GM19397 (cell line): ENCODE results near the gene MOB3A.

ENCODE experiments used
- ATAC-seq: cut with Tn5 transposase; IDR thresholded peaks from one replicate; pipeline ENCODE4 v1.9.1; 2021; ENCODE audit warnings: mild to moderate bottlenecking, moderate library complexity; ENCODE audit not compliant: unreplicated experiment

MOB3A gene

DNA sequence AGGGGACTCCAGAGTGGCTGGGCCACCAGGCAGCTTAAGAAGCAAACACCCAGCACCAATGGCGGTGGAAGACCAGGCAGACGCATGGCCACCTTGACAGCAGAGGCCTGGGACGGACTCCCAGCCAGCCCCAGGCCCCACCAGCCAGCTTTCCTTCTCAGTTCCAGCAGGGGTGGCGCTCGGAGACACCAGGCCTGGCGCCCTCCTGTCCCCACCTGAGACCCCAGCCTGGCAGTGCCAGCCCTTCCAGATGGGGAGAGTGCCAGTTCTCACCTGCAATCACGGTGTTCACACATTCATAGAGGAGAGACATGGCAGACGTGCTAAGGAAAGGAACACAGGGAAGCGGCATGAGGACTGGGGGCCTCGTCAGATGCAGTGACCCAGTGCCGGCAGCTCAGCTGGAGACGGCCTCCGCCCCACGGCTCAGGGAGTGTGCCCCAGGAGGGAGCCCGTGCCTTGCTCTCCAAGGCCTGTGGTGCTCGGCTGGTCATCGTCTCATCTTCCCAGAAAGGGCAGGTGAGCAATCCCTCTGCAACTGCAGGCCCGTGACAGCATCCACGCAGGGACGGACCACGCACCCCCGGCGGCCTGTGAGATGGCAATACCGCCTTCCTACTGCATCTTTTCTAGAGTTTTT lies 30.9 kb upstream of the MOB3A start:
- no peak for ATAC-seq

DNA sequence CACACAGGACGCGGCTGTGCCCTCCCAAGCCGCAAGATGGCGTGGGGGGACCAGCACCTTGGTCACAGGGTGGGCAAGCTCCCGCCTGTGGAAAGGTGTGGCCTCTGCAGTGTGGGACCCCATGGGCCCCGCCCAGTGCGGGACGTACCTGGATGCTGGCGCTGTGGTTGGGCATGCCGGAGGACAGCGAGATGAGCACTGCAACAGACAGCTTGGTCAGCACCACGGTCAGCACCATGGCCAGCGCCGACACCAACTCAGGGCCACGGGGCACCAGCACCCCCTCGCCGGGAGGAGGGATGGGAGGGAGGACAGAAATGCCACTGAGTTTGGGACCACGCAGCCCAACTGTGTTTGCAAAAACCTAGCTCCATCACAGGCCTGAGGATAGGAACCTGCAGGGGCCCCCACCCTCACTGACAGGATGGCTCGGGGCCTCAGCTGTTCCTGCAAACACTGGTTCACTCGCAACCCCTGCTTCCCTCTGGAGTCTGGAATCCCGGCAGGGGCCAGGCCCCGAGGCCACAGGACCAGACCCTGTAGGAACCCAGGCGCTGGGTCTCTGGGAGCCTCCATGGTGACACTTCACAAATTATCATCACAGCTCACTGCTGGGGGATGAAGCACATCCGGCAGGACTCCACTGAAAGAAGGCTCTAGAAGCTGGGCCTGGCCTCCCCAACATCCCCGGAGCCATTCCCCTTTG lies 27.7 kb upstream of the MOB3A start:
- ATAC-seq = no peak

DNA sequence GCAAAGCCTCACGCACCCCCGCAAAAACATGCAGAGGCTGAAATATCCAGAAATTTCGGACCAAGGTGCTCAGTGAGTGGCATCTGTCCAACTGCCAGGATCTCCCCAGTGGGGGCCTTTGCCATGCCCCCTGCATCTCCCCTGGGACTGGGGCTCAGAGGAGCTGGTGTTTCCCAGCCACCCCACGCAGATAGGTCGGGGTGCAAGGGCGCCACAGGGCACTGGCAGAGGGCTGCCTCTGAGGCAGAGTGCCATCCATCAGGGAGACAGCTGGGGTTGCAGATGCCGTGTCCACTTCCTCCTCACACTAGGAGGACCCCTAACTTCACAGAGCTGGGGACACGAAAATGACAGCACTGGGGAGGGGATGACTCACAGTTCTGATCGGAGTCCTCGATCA lies 26.9 kb upstream of the MOB3A start:
- ATAC-seq = no peak

DNA sequence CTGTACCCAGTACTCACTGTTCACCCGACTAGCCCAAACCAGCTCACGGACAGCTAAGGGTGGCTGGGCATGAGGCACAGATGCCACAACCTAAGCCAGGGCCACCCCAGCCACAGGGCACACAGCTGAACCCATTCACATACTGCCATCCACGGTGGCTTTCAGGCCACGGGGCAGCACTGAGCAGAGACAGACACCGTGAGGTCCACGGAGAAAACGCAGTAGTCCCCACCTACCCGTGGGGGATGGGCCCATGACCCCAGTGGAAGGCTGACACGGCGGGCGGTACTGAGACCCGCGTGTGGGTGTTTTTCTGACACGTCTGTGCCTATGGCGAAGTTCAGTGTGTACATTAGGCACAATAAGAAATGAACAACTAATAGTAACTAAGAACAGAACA lies 26.1 kb upstream of the MOB3A start:
- ATAC-seq = no peak

DNA sequence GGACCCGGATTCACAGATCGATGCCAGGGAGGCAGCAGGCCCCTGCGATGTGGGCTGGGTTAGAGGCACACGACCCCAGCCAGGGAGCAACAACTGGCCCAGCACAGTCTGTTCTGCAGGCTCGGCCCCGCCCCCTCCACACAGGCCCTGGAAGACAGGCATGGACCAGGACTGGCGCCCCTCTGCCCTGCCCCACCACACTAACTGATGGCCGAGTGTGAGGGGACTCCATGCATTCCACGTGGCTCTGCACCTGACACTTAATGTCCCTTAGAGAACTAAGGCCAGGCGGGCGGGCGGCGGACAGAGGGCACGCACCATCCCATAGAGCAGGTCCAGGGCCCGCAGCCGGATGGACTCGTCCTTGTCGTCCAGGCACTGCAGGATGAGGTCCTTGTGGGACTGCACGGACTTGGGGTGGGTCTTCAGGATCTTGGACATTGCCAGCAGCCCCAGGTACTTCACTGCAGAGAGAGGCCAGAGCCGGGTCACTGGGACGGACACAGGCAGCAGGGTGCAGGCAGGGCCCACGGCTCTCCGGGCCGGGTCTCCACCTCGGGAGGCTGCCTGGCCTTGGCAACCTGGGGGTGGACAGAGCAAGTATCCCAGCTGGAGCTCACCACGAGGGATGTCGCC lies 25.4 kb upstream of the MOB3A start:
- no peak for ATAC-seq

DNA sequence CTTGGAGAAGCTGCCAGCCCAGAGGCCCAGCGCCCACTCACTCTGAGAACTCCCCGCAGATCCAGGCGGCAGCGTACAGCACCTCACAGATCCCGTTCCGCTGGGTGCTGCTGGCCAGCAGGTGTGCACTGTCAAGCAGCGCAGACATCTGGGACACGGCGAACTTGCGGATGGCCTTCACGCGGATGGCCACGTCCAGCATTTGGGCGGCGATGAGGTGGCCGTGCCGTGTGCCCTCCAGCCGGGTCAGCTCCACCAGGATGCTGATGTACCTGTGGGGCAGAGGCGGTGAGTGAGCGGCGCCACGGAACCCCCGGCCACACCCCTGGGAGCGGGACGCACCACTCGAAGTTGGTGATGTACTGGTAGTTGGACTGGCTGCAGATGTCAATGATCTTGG lies 24.7 kb upstream of the MOB3A start:
- ATAC-seq = no peak

DNA sequence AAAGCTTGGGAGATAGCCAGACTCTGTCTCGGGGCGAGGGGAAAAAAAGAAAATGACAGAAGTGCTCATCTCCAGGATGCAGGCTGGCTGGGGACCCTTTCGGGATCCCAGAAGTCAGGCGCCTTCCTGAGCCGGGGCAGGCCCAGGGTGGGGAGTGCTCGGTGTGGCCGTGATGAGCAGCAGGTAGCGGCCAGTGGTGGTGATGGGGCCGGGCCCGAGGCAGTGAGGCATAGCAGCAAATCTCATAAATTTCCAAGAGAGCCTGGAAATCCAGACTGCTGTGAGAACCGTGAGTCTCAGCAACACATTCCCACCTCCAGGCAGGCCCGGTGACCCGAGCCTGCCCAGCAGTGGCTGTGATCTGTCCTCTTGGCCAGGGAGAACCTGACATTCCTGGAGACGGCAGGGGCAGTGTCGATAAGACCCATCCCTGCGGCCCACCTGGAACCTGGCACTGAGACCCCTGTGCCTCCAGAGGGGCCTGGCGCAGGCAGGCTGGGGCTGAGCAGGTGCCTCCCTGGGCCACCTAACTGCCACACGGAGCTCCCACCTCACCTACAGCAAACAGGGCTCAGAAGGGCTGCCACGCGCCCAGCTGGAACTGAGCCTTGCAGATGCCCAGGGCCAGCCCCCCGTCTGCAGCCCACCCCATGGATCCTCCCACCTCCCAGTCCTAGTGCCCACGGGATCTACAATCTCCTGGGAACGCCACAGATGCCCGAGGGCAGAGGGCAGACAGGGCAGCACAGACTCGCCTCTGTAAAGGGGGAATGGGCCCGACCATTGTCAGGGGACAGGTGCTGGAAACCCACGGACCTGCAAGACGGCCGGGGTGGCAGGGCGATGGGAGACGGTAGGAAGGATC lies 24.0 kb upstream of the MOB3A start:
- ATAC-seq = no peak

DNA sequence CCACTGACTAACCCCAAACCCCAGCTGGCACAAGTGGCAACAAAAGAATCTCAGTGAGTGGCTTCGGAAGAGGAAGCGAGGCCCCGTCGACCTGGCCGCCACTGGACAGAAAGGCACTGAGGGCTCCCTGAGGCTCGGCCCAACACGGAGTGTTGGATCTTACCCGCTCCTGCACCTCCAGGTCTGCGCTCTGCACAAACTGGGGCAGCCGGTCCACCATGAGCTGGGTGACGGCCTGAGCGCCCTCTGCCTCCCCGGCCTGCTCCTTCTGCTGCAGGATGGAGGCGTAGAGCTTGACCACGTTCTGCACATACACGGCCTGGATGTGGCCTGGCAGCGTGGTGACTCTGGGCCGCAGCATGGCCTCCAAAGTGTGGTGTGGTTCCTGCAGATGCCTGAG lies 22.3 kb upstream of the MOB3A start:
- no peak for ATAC-seq

DNA sequence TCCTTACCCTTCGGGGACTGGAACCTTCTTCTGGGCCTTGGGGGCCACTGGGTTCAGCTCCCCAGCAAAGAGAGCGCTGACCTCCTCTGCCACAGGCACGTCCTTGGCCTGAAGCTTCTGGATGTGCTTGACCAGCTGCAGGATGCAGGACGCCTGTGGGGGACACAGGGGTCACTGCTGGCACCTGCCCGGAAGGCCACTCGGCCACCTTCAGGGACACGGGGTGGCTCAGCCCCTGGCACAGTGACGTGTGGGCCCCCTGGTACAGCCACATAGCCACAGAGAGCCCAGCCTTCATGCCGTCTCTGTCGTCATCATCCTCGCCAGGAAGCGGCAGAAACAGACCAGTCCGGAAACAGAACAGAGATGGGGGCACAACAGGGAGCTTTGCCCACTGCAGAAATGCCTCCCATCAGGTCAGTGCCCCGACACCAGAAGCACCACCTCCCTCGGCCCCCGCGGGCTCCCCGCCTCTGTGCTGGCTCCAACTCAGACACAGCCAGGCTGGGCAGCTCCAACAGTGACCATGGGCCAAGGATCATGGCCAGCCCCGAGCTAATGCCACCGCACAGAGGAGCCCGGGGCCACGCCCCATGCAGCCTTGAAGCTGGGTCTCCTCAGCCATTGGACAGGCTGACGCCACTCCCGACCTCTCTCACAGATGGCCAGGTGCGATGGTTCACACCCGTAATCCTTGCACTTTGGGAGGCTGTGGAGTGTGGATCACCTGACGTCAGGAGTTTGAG lies 21.3 kb upstream of the MOB3A start:
- no peak for ATAC-seq

DNA sequence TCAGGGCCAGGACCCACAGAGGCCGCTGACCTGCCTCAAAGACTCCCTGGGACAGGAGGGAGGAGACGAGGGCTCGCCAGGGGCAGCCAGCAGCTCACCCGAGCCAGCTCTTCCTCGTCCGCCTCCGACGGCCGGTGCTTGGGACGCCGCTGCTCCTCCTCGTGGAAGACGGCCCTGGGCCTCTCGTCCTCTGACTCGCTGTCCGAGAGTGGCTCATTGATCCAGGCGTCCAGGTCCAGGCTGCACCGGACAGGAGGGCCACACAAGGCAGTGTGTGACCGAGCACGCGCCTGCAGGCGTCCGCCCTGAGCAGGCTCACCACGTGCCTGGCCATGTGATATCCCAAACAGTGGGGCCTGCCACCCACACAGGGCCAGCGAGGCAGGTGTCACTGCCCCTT lies 20.4 kb upstream of the MOB3A start:
- no peak for ATAC-seq

DNA sequence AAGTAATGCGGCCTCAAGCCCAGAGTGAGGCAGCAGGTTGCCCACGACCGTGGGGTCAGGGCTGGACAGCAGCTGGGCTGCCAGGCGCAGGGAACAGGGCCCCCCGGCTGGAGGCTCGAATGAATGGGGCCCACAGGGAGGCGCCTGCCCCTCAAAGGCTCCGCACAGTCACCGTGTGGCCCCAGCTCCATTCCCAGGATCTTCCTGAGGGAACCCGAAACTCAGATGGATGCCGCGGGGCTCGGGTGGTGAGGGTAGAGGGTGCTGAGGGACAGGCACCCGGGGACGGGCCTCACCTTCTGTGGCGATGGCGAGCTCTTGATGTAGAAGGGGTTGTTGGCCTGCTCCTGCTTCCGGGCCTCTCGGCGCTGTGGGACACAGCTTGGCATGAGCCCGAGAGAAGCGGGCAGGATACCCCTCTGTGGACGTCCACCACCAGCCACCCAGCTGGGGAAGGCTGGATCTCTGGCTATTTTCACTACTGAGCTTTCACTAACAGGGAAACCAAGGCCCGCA lies 19.8 kb upstream of the MOB3A start:
- no peak for ATAC-seq

DNA sequence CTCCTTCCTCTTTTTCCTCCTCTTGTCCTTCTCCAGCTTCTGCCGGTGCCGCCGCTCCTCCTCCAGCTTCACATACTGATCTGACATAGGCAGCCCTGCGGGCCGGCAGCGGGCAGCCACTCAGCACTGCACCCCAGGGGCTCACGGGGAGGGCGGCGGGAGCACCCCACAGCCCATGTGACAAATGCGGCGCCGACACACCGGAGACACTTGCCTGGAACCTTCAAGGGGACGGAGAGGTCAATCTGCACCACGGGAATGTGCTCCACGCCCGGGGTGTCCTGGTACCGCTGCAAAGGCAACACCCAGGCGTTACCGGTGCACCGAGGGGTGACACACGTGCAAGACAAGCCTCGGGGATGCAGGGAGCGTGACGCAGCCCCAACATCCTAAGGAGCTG lies 19.2 kb upstream of the MOB3A start:
- ATAC-seq = no peak

DNA sequence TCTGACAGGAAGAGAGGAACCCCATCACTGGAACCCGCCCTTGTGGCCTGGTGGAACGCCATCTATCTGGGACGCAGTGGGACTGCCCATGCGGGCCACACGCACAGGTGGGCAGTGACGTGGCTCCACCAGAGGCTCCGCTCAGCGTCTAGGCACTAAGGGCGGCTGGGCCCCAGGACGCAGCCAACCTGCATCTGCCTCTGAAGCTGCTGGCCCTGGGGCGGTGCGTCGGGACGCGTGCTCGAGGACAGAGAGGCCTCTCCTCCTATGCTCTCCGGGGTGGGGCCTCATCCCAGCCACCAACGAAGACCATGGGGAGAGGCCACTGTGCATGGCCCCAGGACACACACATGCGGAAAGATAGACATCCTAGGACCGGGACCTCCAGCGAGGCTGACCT lies 18.7 kb upstream of the MOB3A start:
- no peak for ATAC-seq

DNA sequence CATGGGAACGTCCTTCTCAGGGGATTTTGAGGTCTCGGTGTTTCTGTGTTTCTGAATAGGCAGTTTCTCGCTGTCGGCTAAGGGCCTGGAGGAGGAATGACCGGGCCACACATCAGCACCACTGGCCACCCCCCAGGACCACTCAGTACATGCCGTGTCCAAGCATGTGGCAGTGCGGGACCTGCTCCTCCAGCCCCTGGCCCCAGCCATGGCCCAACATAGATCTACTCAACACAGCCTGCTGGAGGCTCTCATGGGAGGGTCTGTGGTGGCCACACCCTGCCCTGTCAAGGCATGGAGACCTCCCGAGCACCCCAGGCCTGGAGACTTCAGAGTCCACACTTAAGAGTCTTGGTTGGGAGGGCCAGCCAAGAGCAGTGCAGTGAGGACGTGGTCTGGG lies 18.1 kb upstream of the MOB3A start:
- no peak for ATAC-seq

DNA sequence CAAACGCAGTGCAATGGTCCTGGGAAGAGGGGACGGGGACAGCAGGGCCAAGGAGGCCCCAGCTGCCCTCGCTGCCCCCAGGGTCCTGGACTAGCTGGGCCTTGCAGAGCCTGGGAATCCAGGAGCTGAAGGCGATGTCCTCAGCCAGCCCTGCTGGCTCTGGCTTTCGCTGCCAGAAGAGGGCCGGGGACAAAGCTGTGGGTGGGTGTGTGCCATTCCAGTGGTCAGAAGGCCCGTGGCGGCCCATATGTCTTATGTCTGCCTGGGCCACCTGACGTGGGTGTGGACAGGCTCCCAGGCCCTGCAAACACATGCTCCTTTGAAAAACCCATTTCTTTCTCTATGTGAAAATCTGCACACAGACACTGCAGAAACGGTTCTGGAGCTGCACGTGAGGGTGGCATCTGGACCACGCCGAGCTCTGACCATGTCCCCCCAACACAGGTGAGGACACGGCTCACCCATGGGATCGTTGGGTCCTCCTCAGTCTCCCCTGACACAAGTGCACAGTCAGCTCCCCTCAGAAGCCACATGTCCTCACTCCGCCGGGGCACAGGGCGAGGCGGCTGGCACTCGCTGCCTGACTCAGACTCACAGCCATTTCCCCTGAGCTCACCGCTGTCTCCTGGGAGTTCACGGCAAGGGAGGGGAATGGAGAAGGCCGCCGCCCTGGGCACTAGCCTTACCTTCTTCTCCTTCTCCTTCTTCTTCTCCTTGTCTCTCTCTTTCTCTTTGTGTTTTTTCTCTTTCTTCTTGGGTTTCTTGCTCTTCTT lies 17.5 kb upstream of the MOB3A start:
- no peak for ATAC-seq

DNA sequence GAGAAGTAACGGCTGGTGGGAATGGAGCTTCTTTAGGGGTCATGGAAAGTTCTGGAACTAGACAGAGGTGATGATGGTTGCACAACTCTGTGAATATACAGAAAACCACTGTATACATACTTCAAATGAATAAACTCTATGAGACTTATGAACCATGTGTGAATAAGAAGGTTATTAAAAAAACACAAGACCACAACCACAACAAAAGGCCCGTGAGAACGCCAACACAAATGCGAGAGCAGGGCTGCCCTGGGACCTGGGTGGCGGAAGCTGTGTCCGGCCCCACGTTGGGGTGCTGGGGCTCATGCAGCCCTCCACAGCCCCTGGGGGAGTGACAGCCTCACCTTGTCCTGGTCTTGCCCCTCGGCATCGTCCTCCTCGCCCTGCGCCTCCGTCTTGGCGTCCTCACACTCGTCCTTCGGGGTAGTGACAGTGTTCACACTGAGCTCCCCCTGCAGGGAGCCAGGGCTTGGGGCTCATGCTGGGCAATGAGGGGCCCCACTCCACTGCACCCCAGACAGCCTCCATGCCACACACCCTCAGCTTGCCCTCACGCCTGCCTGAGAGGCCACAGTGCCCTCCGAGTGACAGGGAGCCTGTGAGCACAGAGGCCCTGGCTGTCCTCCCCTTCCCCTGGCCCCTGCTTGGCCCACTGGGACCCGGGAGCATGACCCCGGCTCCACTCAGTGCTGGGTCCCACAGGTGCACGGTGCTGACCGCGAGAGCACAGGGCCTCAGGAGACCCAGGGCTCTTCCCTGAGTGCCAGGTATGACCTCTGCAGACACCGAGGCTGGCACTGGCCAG lies 16.6 kb upstream of the MOB3A start:
- ATAC-seq = no peak

DNA sequence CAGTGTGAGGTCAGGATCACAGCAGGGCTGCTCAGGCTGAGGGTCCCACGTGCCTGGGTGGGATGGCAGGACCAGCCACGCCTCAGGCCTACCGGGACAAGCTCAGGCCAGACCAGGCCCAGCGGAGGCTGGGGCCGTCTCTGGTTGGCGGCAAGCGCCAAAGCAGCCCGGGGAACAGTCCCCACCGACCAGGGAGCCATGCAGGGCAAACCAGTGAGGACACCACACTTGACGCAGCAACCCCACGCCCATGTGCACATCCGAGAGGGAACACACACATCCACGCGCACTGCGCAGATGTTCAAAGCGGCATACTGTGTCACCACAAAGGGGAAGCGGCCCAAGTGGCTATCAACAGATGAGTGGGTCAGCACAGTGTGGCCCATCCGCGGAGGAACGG lies 15.8 kb upstream of the MOB3A start:
- ATAC-seq = no peak

DNA sequence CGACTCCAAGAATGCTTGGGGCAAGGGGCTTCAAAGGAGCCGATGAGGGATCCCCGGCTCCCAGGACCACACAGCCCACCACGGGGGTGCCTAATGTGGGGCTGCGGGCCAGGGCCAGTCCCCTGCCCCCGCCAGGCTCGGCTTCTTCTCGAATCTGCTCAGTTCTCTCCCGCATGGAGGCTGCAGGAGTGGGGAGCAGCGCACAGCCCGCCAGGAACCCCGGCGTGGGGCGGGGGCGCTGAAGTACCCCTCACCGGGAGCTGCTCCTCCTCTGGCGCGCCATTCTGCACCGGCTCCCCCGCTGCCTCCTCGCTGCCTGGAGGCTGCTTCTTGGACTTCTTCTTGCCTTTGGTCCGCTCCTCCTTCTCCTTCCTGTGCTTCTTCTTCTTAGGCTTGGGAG lies 15.3 kb upstream of the MOB3A start:
- no peak for ATAC-seq

DNA sequence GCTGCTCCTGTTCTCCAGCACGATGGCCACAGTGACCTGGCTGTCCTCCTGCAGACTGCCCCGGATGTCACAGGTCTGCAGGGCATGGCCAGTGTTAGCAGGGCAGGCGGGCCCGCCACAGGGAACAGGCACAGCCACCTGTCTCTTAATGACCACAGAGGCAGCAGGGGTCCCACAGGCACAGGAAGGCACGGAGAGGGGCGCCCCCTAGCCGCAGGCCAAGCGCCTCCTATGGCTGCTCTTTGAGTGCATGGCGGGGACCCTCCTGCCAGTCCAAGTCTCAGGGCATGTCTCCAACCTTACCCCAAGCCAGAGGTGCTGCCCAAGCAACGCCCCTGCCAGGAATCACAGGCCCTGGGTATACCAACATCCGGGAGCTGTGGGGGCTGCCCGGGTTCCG lies 14.7 kb upstream of the MOB3A start:
- no peak for ATAC-seq
